ENCODE results near the gene PLAAT3.

- TF ChIP-seq CTCF (IDR thresholded peaks at IDR 0.05) = no peak
- TF ChIP-seq POLR2A (IDR thresholded peaks at IDR 0.05) = no peak
Observed at GRCh38 chr11:63573881-63574855, 40.1 kb downstream of the PLAAT3 start.
